ENCODE data around the gene SHBG. TPM values are rescaled to one million over a fixed set of nuclear protein-coding genes. Genes with fewer than 3 reads are reported as not detected.

Gene SHBG
- total and polyA plus RNA-seq, 2 of the 8 experiments (the other 6 are each of a cell fraction or from before 2014, with no cell fraction given) = 1.1 to 1.2 TPM

DNA sequence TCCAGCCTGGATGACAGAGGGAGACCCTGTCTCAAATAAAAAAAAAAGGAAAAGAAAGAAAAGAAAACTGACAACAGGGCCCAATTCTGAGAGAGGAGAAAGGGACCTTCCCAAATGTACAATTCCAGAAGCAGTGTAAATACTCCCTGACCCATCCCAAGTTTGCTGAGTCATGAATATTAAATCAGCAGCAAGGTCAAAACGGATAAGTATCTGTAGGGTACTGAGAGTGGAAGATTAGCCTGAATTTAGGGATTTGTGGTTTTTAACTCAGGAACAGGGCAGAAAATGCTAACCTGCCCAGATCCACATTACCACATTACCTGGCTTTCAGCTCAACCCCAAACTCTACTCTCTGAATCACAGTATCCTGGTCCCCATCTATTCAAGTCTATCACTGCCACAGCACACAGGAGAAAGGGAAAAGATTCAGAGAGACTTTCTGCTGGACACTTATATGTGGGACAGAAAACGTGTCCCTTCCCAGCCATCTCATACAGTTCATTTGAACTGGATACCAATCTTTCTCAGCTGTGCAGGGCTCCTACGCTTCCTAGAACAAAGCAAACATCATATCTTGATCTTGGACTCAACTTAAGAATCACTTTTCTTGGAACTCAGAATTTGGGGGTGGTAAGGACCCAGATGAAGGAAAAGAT is 18.2 kb upstream of the SHBG start:
- CTCF ChIA-PET (ENCODE audit: partially characterized antibody) = interaction anchor here (0.6 to 13.4 kb wide), 8 partner anchors 11 to 76 kb away, joined by 3 to 92 read pairs (median 4); partner anchors contain the start of genes MPDU1, SHBG, TP53 and WRAP53
- Histone ChIP-seq H3K18ac (ENCODE audit: extremely low read depth, low read length) (no peak overlapping the region), H4K91ac (replicated peaks; ENCODE audit: insufficient read length, low read length) (no peak overlapping the region), H2BK20ac (ENCODE audit: low read length) (no peak overlapping the region), H2BK5ac (ENCODE audit: low read depth, low read length) (no peak overlapping the region), H4K8ac (ENCODE audit: extremely low read depth, insufficient read depth, low read length) (no peak overlapping the region), H3K79me1 (ENCODE audit: low read depth, low read length) (peaks cover 20% of the 10 kb centered on the region), H2BK12ac (ENCODE audit: low read depth, low read length) (no peak overlapping the region), H3K27ac (ENCODE audit: low read depth, low read length) (no peak overlapping the region), H2AK5ac (ENCODE audit: low read depth, low read length) (no peak overlapping the region), H3K23me2 (ENCODE audit: low read depth, low read length) (peaks cover 6% of the 10 kb centered on the region), H3K23ac (ENCODE audit: insufficient read length) (no peak overlapping the region), H4K20me1 (replicated peaks in 1 of 2; ENCODE audit: control insufficient read depth in 1 of 2, insufficient read depth in 2 of 2, low read length in 2 of 2) (peaks cover 0 to 11% of the 10 kb centered on the region in 2 experiments), H2AFZ (ENCODE audit: low read length) (no peak overlapping the region), H3K9ac (replicated peaks in 1 of 4; ENCODE audit: extremely low read depth in 1 of 4, low read depth in 3 of 4, low read length in 3 of 4) (no peak overlapping the region; a peak in 1 of 7 replicates), H3K4me2 (ENCODE audit: insufficient read depth in 1 of 2, low read depth in 2 of 2, low read length in 2 of 2) (no peak overlapping the region; a peak in 1 of 4 replicates), H3K79me2 (ENCODE audit: control insufficient read depth in 1 of 2, insufficient read depth in 2 of 2, low read length in 2 of 2) (peaks cover 4 to 47% of the 10 kb centered on the region in 2 experiments; a peak in 3 of 4 replicates), H2BK120ac (replicated peaks; ENCODE audit: low read depth, low read length) (no peak overlapping the region), H3K4me1 (replicated peaks in 1 of 4; ENCODE audit: control insufficient read depth in 3 of 4, insufficient read depth in 4 of 4, low read length in 3 of 4) (peaks cover 0 to 5% (median 1%) of the 10 kb centered on the region in 4 experiments; a peak in 4 of 7 replicates), H3K36me3 (ENCODE audit: control insufficient read depth in 2 of 4, insufficient read depth in 4 of 4, low read length in 3 of 4) (peaks cover 0 to 13% (median 0%) of the 10 kb centered on the region in 4 experiments; a peak in 3 of 8 replicates), H3K4me3 (ENCODE audit: extremely low read depth in 1 of 4, insufficient read depth in 2 of 4, low read depth in 3 of 4, low read length in 4 of 4) (no peak overlapping the region), H3K9me3 (ENCODE audit: insufficient read depth in 2 of 2, low read depth in 1 of 2, low read length in 1 of 2) (no peaks in the 10 kb centered on the region), H2BK15ac (ENCODE audit: low read length) (no peak overlapping the region), H3K56ac (replicated peaks; ENCODE audit: insufficient read length, low read depth, low read length) (no peak overlapping the region), H3K4ac (replicated peaks; ENCODE audit: insufficient read length, low read depth, low read length) (no peak overlapping the region), H3K27me3 (replicated peaks in 1 of 4; ENCODE audit: control insufficient read depth in 3 of 4, extremely low read depth in 1 of 4, insufficient read depth in 3 of 4, low read length in 3 of 4) (no peaks in the 10 kb centered on the region), H4K5ac (ENCODE audit: insufficient read length, low read depth, low read length) (no peak overlapping the region), H3K14ac (ENCODE audit: insufficient read length) (no peak overlapping the region)
- FAIRE-seq (no peak), DNase-seq (ENCODE audit: low read depth in 1 of 2, low spot score in 2 of 2) (no peak)
- POLR2A ChIA-PET (ENCODE audit: partially characterized antibody) = interaction anchor here (0.6 to 79.4 kb wide), 4 partner anchors 19 to 88 kb away, joined by 3 to 2272 read pairs (median 6); partner anchors contain the start of genes ATP1B2, CD68, TP53 and WRAP53
- TF ChIP-seq RXRA (IDR thresholded peaks at IDR 0.05; ENCODE audit: insufficient read depth, low read depth, low read length) (no peak), MAFK (IDR thresholded peaks at IDR 0.05; ENCODE audit: low read depth, low read length) (peak; percentile 77), BACH1 (IDR thresholded peaks at IDR 0.05; ENCODE audit: low read length) (peak; percentile 57; the same call in 1 of the 2 replicates)
- 85% methylated on average over 3 of the region's 3 CpGs; no CpG with 5 or more reads in 1 of the 2 experiments for WGBS, 2 experiments (ENCODE audit: extremely low coverage in 1 of 2, insufficient coverage in 1 of 2, insufficient read length in 1 of 2, insufficient replicate concordance in 2 of 2, low coverage in 1 of 2, low lambda C conversion rate in 2 of 2, missing lambda C conversion rate in 1 of 2)
